ENCODE results near the gene RAB11FIP4. TPM values are rescaled to one million over a fixed set of nuclear protein-coding genes. Genes with fewer than 3 reads are reported as not detected.

Gene RAB11FIP4
- total RNA-seq, 1 donor from 2014 or later, result 10.2 TPM

DNA sequence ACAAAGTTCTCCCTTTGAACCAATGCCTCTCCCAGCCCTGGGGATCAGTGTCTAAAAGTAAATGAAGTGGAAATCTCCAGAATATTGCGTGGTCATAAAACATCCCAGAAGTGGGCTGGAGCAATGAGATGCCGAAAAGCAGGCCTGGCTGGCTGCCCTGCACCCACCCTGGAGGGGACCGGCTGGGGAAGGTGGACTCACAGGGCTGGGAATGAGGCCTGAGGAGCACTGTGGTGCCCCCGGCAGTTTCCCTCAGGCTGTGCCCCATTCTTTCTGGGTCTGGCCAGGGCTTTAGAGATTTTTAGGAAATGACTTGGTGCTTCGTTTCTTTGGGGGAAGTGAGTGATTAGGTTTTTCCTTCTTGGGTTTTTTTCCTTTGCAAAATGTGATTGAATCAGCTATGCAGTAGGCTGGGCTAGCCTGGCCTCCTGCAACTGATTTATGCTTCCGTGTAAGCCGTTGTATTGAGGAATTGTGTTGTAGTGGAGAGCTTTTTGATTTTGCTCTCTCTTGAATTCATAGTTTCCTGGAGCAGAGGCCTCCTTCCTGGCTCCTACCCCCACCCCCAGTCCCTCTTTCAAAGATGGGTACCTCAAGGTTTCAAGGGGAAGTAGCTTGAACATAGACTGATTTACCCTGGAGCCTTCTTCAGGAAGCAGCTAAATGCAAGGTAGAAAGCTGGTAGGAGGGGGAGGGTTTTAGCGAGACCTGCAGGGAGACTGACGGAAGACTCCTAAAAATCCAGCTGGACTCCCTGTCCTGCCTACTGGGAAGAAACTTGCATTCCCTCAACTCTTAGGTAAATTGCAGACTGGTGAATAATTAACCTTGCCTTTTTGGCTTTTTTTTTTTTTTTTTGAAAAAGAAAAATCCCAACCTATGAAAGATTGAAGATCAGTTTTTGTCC is 170.2 kb downstream of the RAB11FIP4 start:
- peaks cover 61% of the 10 kb centered on the region for H3K27me3 ChIP-seq
- no peak overlapping the region for H3K27ac ChIP-seq
- Mint-ChIP-seq H3K9me3 (peaks cover 8% of the 10 kb centered on the region), H3K27me3 (ENCODE audit: insufficient read depth, low read depth) (peaks cover 20% of the 10 kb centered on the region), H3K36me3 (peaks cover 10% of the 10 kb centered on the region), H3K4me3 (peak overlapping the region; percentile 82), H3K4me1 (peaks cover 61% of the 10 kb centered on the region), H3K27ac (peak overlapping the region; percentile 82)
- H3K4me3 ChIP-seq, result no peak overlapping the region
- DNase-seq (ENCODE audit: low spot score), result no peak
- no peaks in the 10 kb centered on the region for H3K36me3 ChIP-seq
- H3K4me1 ChIP-seq, result peaks cover 37% of the 10 kb centered on the region
- peaks cover 36% of the 10 kb centered on the region for H3F3A ChIP-seq (ENCODE audit: low read depth)
- TF ChIP-seq EZH2 (IDR thresholded peaks at IDR 0.05) (no peak), CTCF (IDR thresholded peaks at IDR 0.05) (no peak), EZH2phosphoT487 (IDR thresholded peaks at IDR 0.05) (no peak)
- peak overlapping the region; percentile 28 for H3K4me2 ChIP-seq
- H2AFZ ChIP-seq (replicated peaks), result no peak overlapping the region
- H3K9ac ChIP-seq, result no peak overlapping the region
- H3K79me2 ChIP-seq (ENCODE audit: low read depth), result no peaks in the 10 kb centered on the region
- peaks cover 35% of the 10 kb centered on the region for H4K20me1 ChIP-seq (ENCODE audit: low read depth)
- H3K9me3 ChIP-seq (ENCODE audit: low read depth), result no peaks in the 10 kb centered on the region

GRCh38 chr17:31562376-31562840 is 170.9 kb downstream of the RAB11FIP4 start:
- peak overlapping the region; percentile 78 for H3K27ac Mint-ChIP-seq
- Histone ChIP-seq H3K79me2 (ENCODE audit: low read depth) (no peaks in the 10 kb centered on the region), H3K9ac (no peak overlapping the region), H3K36me3 (no peaks in the 10 kb centered on the region), H3K4me3 (no peak overlapping the region), H3K27me3 (peaks cover 54% of the 10 kb centered on the region), H3K4me2 (peak overlapping the region; percentile 28), H2AFZ (replicated peaks) (no peak overlapping the region), H3K4me1 (peaks cover 30% of the 10 kb centered on the region), H3F3A (ENCODE audit: low read depth) (peaks cover 29% of the 10 kb centered on the region), H4K20me1 (ENCODE audit: low read depth) (peaks cover 28% of the 10 kb centered on the region), H3K27ac (no peak overlapping the region), H3K9me3 (ENCODE audit: low read depth) (no peaks in the 10 kb centered on the region)
- peaks cover 10% of the 10 kb centered on the region for H3K36me3 Mint-ChIP-seq
- H3K4me1 Mint-ChIP-seq, result peaks cover 58% of the 10 kb centered on the region
- DNase-seq (ENCODE audit: low spot score), result peak; percentile 49
- TF ChIP-seq EZH2 (IDR thresholded peaks at IDR 0.05) (no peak), CTCF (IDR thresholded peaks at IDR 0.05) (no peak), EZH2phosphoT487 (IDR thresholded peaks at IDR 0.05) (no peak)
- peaks cover 17% of the 10 kb centered on the region for H3K27me3 Mint-ChIP-seq (ENCODE audit: insufficient read depth, low read depth)
- H3K9me3 Mint-ChIP-seq, result peaks cover 9% of the 10 kb centered on the region
- H3K4me3 Mint-ChIP-seq, result peak overlapping the region; percentile 30

DNA sequence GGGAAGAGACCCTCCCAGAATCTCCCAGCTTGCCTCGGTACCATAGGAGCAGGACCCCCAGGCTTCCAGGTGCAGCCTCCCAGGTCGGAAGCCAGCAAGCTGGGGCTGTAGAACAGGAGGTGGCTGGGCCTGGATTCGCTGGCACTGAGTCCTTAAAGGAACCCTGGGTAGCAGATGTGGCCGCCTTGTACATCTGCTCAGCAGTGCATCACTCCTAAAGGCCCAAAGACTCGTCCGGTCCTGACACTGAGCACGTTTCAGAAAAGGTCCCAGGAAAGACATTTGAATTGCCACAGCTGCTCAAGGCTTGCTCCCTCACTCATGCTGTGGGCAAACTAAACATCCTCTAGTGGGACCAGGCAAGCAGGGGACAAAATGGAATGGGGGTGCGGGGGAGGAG is 172.8 kb downstream of the RAB11FIP4 start:
- H3K27me3 Mint-ChIP-seq (ENCODE audit: insufficient read depth, low read depth), result peaks cover 17% of the 10 kb centered on the region
- H3K27ac ChIP-seq, result no peak overlapping the region
- H3K4me2 ChIP-seq, result no peak overlapping the region
- peaks cover 10% of the 10 kb centered on the region for H3K36me3 Mint-ChIP-seq
- peaks cover 54% of the 10 kb centered on the region for H3K4me1 Mint-ChIP-seq
- peaks cover 14% of the 10 kb centered on the region for H3F3A ChIP-seq (ENCODE audit: low read depth)
- no peak overlapping the region for H3K4me3 ChIP-seq
- peaks cover 21% of the 10 kb centered on the region for H3K4me1 ChIP-seq
- no peak overlapping the region for H2AFZ ChIP-seq (replicated peaks)
- peaks cover 9% of the 10 kb centered on the region for H3K9me3 Mint-ChIP-seq
- peaks cover 20% of the 10 kb centered on the region for H4K20me1 ChIP-seq (ENCODE audit: low read depth)
- no peak overlapping the region for H3K4me3 Mint-ChIP-seq
- no peak for DNase-seq (ENCODE audit: low spot score)
- H3K9me3 ChIP-seq (ENCODE audit: low read depth), result no peaks in the 10 kb centered on the region
- no peak overlapping the region for H3K9ac ChIP-seq
- no peaks in the 10 kb centered on the region for H3K36me3 ChIP-seq
- H3K79me2 ChIP-seq (ENCODE audit: low read depth), result no peaks in the 10 kb centered on the region
- H3K27ac Mint-ChIP-seq, result peak overlapping the region; percentile 74
- peaks cover 35% of the 10 kb centered on the region for H3K27me3 ChIP-seq
- TF ChIP-seq CTCF (IDR thresholded peaks at IDR 0.05) (no peak), EZH2 (IDR thresholded peaks at IDR 0.05) (no peak), EZH2phosphoT487 (IDR thresholded peaks at IDR 0.05) (no peak)

Data from neural progenitor cell (in vitro differentiated cells).